ENCODE measurements around the gene RAB26. TPM values are rescaled to one million over a fixed set of nuclear protein-coding genes. Genes with fewer than 3 reads are reported as not detected.

The RAB26 gene
- total RNA-seq, 6 donors from 2014 or later, result 0.30 to 6.8 (median 0.85) TPM; not detected in 2

- ATAC-seq (ENCODE audit: low FRiP score in 2 of 2), result no peak
- H3K4me3 ChIP-seq, result no peak overlapping the region
- no peak for TF ChIP-seq EP300 (IDR thresholded peaks at IDR 0.05)
- no peak for TF ChIP-seq POLR2A (IDR thresholded peaks at IDR 0.05)
- no peak for TF ChIP-seq POLR2AphosphoS5 (IDR thresholded peaks at IDR 0.05)
- TF ChIP-seq CTCF (IDR thresholded peaks at IDR 0.05), result no peak
- no peaks in the 10 kb centered on the region for H3K9me3 ChIP-seq
- no peaks in the 10 kb centered on the region for H3K27me3 ChIP-seq
- 92 to 97% methylated on average over 19 to 31 of the region's 31 CpGs for WGBS, 2 donors
- peak in 1 of 2 donors; percentile 86 for DNase-seq
- H3K27ac ChIP-seq, result no peak overlapping the region
- H3K4me1 ChIP-seq, result peaks cover 0 to 5% (median 0%) of the 10 kb centered on the region in 4 donors
- peaks cover 5 to 36% (median 33%) of the 10 kb centered on the region in 4 donors for H3K36me3 ChIP-seq
Measured at GRCh38 chr16:2179576-2179975, 31.2 kb downstream of the RAB26 start.

- no peak for TF ChIP-seq POLR2AphosphoS5 (IDR thresholded peaks at IDR 0.05)
- no peak for TF ChIP-seq EP300 (IDR thresholded peaks at IDR 0.05)
- TF ChIP-seq CTCF (IDR thresholded peaks at IDR 0.05), result no peak
- no peak for TF ChIP-seq POLR2A (IDR thresholded peaks at IDR 0.05)
- no peak for ATAC-seq (ENCODE audit: low FRiP score in 2 of 2)
- DNase-seq, result peak in 1 of 2 donors; percentile 84
- H3K27ac ChIP-seq, result no peak overlapping the region
- peaks cover 3 to 27% (median 24%) of the 10 kb centered on the region in 4 donors for H3K36me3 ChIP-seq
- 97% methylated on average over 31 of the region's 43 CpGs; no CpG with 5 or more reads in 1 of the 2 donors for WGBS, 2 donors
- no peaks in the 10 kb centered on the region for H3K9me3 ChIP-seq
- peaks cover 0 to 5% (median 0%) of the 10 kb centered on the region in 4 donors for H3K4me1 ChIP-seq
- no peaks in the 10 kb centered on the region for H3K27me3 ChIP-seq
- no peak overlapping the region for H3K4me3 ChIP-seq
Measured at GRCh38 chr16:2180461-2180860, 32.0 kb downstream of the RAB26 start.

GRCh38 chr16:2180962-2181923 lies 32.8 kb downstream of the RAB26 start:
- TF ChIP-seq POLR2AphosphoS5 (IDR thresholded peaks at IDR 0.05), result no peak
- TF ChIP-seq EP300 (IDR thresholded peaks at IDR 0.05), result no peak
- no peak for TF ChIP-seq CTCF (IDR thresholded peaks at IDR 0.05)
- no peak for ATAC-seq (ENCODE audit: low FRiP score in 2 of 2)
- peak in 1 of 2 donors; percentile 84 for DNase-seq

GRCh38 chr16:2181952-2182351 lies 33.5 kb downstream of the RAB26 start:
- TF ChIP-seq POLR2A (IDR thresholded peaks at IDR 0.05) (no peak), EP300 (IDR thresholded peaks at IDR 0.05) (no peak), CTCF (IDR thresholded peaks at IDR 0.05) (no peak), POLR2AphosphoS5 (IDR thresholded peaks at IDR 0.05) (no peak)
- Histone ChIP-seq H3K36me3 (peaks cover 3 to 12% (median 9%) of the 10 kb centered on the region in 4 donors), H3K4me3 (no peak overlapping the region), H3K27me3 (no peaks in the 10 kb centered on the region), H3K4me1 (peaks cover 0 to 5% (median 0%) of the 10 kb centered on the region in 4 donors), H3K9me3 (no peaks in the 10 kb centered on the region), H3K27ac (no peak overlapping the region)
- ATAC-seq (ENCODE audit: low FRiP score in 2 of 2) (no peak), DNase-seq (peak in 1 of 2 donors; percentile 58)
- whole genome bisulfite sequencing, 2 donors, result 96 to 97% methylated on average over 10 to 20 of the region's 20 CpGs

More at GRCh38 chr16:2180962-2181923, 32.8 kb downstream of the RAB26 start:
- Histone ChIP-seq H3K4me3 (no peak overlapping the region), H3K9me3 (no peaks in the 10 kb centered on the region), H3K27ac (no peak overlapping the region), H3K27me3 (no peaks in the 10 kb centered on the region), H3K36me3 (peaks cover 3 to 19% (median 16%) of the 10 kb centered on the region in 4 donors), H3K4me1 (peaks cover 0 to 5% (median 0%) of the 10 kb centered on the region in 4 donors)
- WGBS, 2 donors, result 86 to 88% methylated on average over 11 to 38 of the region's 46 CpGs
